SK-N-SH treated with all-trans-retinoic acid at 6 μM for 48 hours (cell line): ENCODE measurements around the gene CAPN12.

Experiments used
- ESRRG ChIP-seq: fragments of 250-450 bp; sonication (Bioruptor Pico); IDR thresholded peaks from 2 replicates; pipeline ENCODE4 v1.6.1; 2021; ENCODE audit warnings: mild to moderate bottlenecking
- GLIS3 ChIP-seq: fragments of 250-450 bp; sonication (Bioruptor Pico); IDR thresholded peaks from 2 replicates; pipeline ENCODE4 v1.5.0; 2020; ENCODE audit warnings: mild to moderate bottlenecking, moderate library complexity
- RARB ChIP-seq: fragments of 250-450 bp; sonication (Bioruptor Pico); IDR thresholded peaks from 2 replicates; pipeline ENCODE4 v1.8.0; 2021; ENCODE audit warnings: mild to moderate bottlenecking, moderate library complexity
- TCF4 ChIP-seq: fragments of 250-450 bp; sonication (Bioruptor Pico); IDR thresholded peaks from 2 replicates; pipeline ENCODE4 v1.8.0; 2021; ENCODE audit warnings: mild to moderate bottlenecking, moderate library complexity, borderline replicate concordance
- ZFP3 ChIP-seq: fragments of 250-450 bp; sonication (Bioruptor Pico); IDR thresholded peaks from 2 replicates; pipeline ENCODE4 v1.5.0; 2020; ENCODE audit warnings: mild to moderate bottlenecking, moderate library complexity
- TF ChIP-seq, protein P1 (sequence below): fragments of 250-450 bp; sonication (Bioruptor Pico); IDR thresholded peaks from 2 replicates; pipeline ENCODE4 v1.8.0; 2020; ENCODE audit warnings: mild to moderate bottlenecking, moderate library complexity, borderline replicate concordance

DNA sequence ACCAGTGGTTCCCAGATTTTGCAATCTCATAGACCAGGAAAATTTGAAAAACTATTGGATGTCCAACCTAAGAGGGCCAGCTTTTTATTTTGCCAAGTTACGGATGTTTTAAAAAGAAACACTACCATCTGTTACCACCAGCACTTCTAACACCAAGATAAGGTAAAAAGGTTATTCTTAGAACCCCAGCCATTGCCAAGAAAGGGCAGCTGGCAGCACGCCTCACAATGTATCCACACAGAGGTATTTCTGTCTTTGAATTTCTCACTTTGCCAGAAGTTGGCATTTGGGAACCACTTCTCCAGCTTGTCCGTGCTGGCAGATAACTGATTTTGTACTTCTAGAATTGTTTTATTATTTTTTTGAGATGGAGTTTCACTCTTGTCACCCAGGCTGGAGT lies 28.7 kb downstream of the CAPN12 start:
- TF ChIP-seq, protein P1, sequence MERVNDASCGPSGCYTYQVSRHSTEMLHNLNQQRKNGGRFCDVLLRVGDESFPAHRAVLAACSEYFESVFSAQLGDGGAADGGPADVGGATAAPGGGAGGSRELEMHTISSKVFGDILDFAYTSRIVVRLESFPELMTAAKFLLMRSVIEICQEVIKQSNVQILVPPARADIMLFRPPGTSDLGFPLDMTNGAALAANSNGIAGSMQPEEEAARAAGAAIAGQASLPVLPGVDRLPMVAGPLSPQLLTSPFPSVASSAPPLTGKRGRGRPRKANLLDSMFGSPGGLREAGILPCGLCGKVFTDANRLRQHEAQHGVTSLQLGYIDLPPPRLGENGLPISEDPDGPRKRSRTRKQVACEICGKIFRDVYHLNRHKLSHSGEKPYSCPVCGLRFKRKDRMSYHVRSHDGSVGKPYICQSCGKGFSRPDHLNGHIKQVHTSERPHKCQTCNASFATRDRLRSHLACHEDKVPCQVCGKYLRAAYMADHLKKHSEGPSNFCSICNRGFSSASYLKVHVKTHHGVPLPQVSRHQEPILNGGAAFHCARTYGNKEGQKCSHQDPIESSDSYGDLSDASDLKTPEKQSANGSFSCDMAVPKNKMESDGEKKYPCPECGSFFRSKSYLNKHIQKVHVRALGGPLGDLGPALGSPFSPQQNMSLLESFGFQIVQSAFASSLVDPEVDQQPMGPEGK: no peak
- TF ChIP-seq ZFP3 (CRISPR knock-in tag) (no peak), GLIS3 (no peak), ESRRG (CRISPR knock-in tag) (no peak), TCF4 (CRISPR knock-in tag) (no peak), RARB (CRISPR knock-in tag) (no peak)
